ENCODE measurements around the gene ADGRE2.
"Not testable (repeated sequence)": the region's sequence is repeated elsewhere in the genome, so short reads cannot be mapped to it uniquely, and the experiment has no call there.

The ADGRE2 gene
- total RNA-seq: 0.22 to 3.1 (median 0.46) reads per million in 3 experiments

GRCh38 chr19:14778110-14778845 is at the start of gene ADGRE2:
ADGRE2 (minus strand) TSS chr19:14778560; CDS start chr19:14776756, 1,804 bp downstream.
- DNase-seq: not testable (repeated sequence)

- no peak for DNase-seq
Measured at GRCh38 chr19:14826006-14826405, 47.6 kb upstream of the ADGRE2 start.

GRCh38 chr19:14821937-14822336 is 43.6 kb upstream of the ADGRE2 start:
- DNase-seq: no peak

GRCh38 chr19:14818588-14818987 is 40.2 kb upstream of the ADGRE2 start:
- DNase-seq: no peak

- DNase-seq: no peak
Measured at GRCh38 chr19:14817052-14817451, 38.7 kb upstream of the ADGRE2 start.

- no peak for DNase-seq
Measured at GRCh38 chr19:14814982-14815652, 36.8 kb upstream of the ADGRE2 start.

GRCh38 chr19:14809272-14810057 is 31.1 kb upstream of the ADGRE2 start:
- no peak for DNase-seq

- no peak for DNase-seq
Measured at GRCh38 chr19:14804765-14805164, 26.4 kb upstream of the ADGRE2 start.

- DNase-seq: no peak
Measured at GRCh38 chr19:14798760-14799159, 20.4 kb upstream of the ADGRE2 start.

- DNase-seq: no peak
Measured at GRCh38 chr19:14796021-14796420, 17.7 kb upstream of the ADGRE2 start.

GRCh38 chr19:14795078-14795721 is 16.8 kb upstream of the ADGRE2 start:
- DNase-seq: no peak

- DNase-seq: not testable (repeated sequence)
Measured at GRCh38 chr19:14792250-14792649, 13.9 kb upstream of the ADGRE2 start.

- DNase-seq: no peak
Measured at GRCh38 chr19:14786421-14786851, 8.1 kb upstream of the ADGRE2 start.

GRCh38 chr19:14785102-14785793 is 6.9 kb upstream of the ADGRE2 start:
- not testable (repeated sequence) for DNase-seq

GRCh38 chr19:14784730-14785101 is 6.4 kb upstream of the ADGRE2 start:
- not testable (repeated sequence) for DNase-seq

GRCh38 chr19:14783410-14783998 is 5.1 kb upstream of the ADGRE2 start:
- DNase-seq: not testable (repeated sequence)

- DNase-seq: no peak
Measured at GRCh38 chr19:14782626-14783409, 4.5 kb upstream of the ADGRE2 start.

- not testable (repeated sequence) for DNase-seq
Measured at GRCh38 chr19:14781713-14782536, 3.6 kb upstream of the ADGRE2 start.

- not testable (repeated sequence) for DNase-seq
Measured at GRCh38 chr19:14780622-14781225, 2.4 kb upstream of the ADGRE2 start.

- no peak for DNase-seq
Measured at GRCh38 chr19:14779151-14779550, 791 bp upstream of the ADGRE2 start.
